IMR-90 (cell line): ENCODE data around the gene BEAN1.

Experiments used
- CEBPB ChIP-seq: IDR thresholded peaks from 2 replicates; pipeline ENCODE4 v1.6.1; 2012; ENCODE audit warnings: low read depth, low read length, improper control_type of control experiment
- CHD1 ChIP-seq: IDR thresholded peaks from 2 replicates; pipeline ENCODE4 v1.6.1; 2012; ENCODE audit warnings: low read depth, low read length, improper control_type of control experiment
- FOS ChIP-seq: fragments of 150-350 bp; IDR thresholded peaks from 2 replicates; pipeline ENCODE4 v1.6.1; 2016; ENCODE audit warnings: low read depth, low read length
- MAFK ChIP-seq: IDR thresholded peaks from 2 replicates; pipeline ENCODE4 v1.6.1; 2012; ENCODE audit warnings: low read depth, low read length, improper control_type of control experiment
- MXI1 ChIP-seq: IDR thresholded peaks from 2 replicates; pipeline ENCODE4 v1.6.1; 2012; ENCODE audit warnings: low read depth, mild to moderate bottlenecking, low read length, moderate library complexity, borderline replicate concordance
- POLR2A ChIP-seq: IDR thresholded peaks from 2 replicates; pipeline ENCODE4 v1.6.1; 2012; ENCODE audit warnings: mild to moderate bottlenecking, low read depth, low read length
- RAD21 ChIP-seq: IDR thresholded peaks from 2 replicates; pipeline ENCODE4 v1.6.1; 2012; ENCODE audit warnings: low read length, improper control_type of control experiment
- RCOR1 ChIP-seq: IDR thresholded peaks from 2 replicates; pipeline ENCODE4 v1.6.1; 2012; ENCODE audit warnings: mild to moderate bottlenecking, low read length, improper control_type of control experiment; ENCODE audit not compliant: insufficient replicate concordance
- RFX5 ChIP-seq: IDR thresholded peaks from 2 replicates; pipeline ENCODE4 v1.8.0; 2012; ENCODE audit warnings: low read depth, mild to moderate bottlenecking, low read length, moderate library complexity
- SMC3 ChIP-seq: fragments of 150-350 bp; IDR thresholded peaks from 2 replicates; pipeline ENCODE4 v1.6.1; 2016; ENCODE audit warnings: low read depth, mild to moderate bottlenecking, antibody characterized with exemption, low read length, moderate library complexity
- TF ChIP-seq, protein P1 (sequence below): conservative IDR thresholded peaks from 2 replicates; pipeline ENCODE4 v1.5.1; 2012; ENCODE audit warnings: mild to moderate bottlenecking, low read depth, low read length, improper control_type of control experiment
- TF ChIP-seq, protein P2 (sequence below): fragments of 150-350 bp; IDR thresholded peaks from 2 replicates; pipeline ENCODE4 v1.6.1; 2017; ENCODE audit warnings: mild to moderate bottlenecking, antibody characterized with exemption, low read length, low read depth
- TF ChIP-seq, protein P3 (sequence below): fragments of 150-350 bp; IDR thresholded peaks from 2 replicates; pipeline ENCODE4 v1.6.1; 2016; ENCODE audit warnings: low read depth, mild to moderate bottlenecking, low read length, moderate library complexity, borderline replicate concordance

DNA sequence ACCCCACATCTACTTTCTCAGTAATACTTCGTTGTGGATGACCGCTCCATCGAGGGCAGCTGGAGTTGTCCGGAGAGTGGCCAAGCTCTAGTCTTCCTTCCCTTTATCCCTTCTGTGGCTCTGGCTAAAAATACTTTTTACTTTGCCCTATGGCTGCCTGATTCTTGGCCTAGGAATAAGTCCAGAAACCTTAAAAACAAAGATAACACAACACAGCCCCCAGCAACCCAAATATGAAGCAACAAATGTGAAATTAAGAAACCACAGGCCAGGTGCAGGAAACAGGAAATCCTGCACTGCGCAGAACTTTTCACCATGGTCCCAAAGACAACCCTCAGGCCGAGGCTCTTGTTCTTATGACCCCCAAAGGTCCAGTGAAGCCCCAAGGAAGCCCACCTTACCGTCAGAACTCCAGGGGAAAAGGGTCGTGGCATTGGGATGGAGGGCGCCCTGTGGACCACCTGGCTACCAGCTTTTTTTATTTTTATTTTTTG lies 96.8 kb downstream of the BEAN1 start:
- TF ChIP-seq, protein P1, sequence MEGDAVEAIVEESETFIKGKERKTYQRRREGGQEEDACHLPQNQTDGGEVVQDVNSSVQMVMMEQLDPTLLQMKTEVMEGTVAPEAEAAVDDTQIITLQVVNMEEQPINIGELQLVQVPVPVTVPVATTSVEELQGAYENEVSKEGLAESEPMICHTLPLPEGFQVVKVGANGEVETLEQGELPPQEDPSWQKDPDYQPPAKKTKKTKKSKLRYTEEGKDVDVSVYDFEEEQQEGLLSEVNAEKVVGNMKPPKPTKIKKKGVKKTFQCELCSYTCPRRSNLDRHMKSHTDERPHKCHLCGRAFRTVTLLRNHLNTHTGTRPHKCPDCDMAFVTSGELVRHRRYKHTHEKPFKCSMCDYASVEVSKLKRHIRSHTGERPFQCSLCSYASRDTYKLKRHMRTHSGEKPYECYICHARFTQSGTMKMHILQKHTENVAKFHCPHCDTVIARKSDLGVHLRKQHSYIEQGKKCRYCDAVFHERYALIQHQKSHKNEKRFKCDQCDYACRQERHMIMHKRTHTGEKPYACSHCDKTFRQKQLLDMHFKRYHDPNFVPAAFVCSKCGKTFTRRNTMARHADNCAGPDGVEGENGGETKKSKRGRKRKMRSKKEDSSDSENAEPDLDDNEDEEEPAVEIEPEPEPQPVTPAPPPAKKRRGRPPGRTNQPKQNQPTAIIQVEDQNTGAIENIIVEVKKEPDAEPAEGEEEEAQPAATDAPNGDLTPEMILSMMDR = no peak
- TF ChIP-seq SMC3 = no peak
- no peak for TF ChIP-seq RAD21
- TF ChIP-seq POLR2A = no peak
- TF ChIP-seq, protein P2, sequence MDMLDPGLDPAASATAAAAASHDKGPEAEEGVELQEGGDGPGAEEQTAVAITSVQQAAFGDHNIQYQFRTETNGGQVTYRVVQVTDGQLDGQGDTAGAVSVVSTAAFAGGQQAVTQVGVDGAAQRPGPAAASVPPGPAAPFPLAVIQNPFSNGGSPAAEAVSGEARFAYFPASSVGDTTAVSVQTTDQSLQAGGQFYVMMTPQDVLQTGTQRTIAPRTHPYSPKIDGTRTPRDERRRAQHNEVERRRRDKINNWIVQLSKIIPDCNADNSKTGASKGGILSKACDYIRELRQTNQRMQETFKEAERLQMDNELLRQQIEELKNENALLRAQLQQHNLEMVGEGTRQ = no peak
- no peak for TF ChIP-seq RFX5
- TF ChIP-seq, protein P3, sequence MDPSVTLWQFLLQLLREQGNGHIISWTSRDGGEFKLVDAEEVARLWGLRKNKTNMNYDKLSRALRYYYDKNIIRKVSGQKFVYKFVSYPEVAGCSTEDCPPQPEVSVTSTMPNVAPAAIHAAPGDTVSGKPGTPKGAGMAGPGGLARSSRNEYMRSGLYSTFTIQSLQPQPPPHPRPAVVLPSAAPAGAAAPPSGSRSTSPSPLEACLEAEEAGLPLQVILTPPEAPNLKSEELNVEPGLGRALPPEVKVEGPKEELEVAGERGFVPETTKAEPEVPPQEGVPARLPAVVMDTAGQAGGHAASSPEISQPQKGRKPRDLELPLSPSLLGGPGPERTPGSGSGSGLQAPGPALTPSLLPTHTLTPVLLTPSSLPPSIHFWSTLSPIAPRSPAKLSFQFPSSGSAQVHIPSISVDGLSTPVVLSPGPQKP = no peak
- TF ChIP-seq RCOR1 = no peak
- TF ChIP-seq MAFK = no peak
- TF ChIP-seq CEBPB = no peak
- TF ChIP-seq FOS = no peak
- no peak for TF ChIP-seq CHD1
- TF ChIP-seq MXI1 = no peak
